IMR-90 (cell line): Measurements from ENCODE around the gene NFIA.

Experiments used
- BHLHE40 ChIP-seq: fragments of 150-350 bp; IDR thresholded peaks from 2 replicates; pipeline ENCODE4 v1.6.1; 2016; ENCODE audit warnings: mild to moderate bottlenecking, low read depth, low read length
- CEBPB ChIP-seq: IDR thresholded peaks from 2 replicates; pipeline ENCODE4 v1.6.1; 2012; ENCODE audit warnings: low read depth, low read length, improper control_type of control experiment
- CHD1 ChIP-seq: IDR thresholded peaks from 2 replicates; pipeline ENCODE4 v1.6.1; 2012; ENCODE audit warnings: low read depth, low read length, improper control_type of control experiment
- FOS ChIP-seq: fragments of 150-350 bp; IDR thresholded peaks from 2 replicates; pipeline ENCODE4 v1.6.1; 2016; ENCODE audit warnings: low read depth, low read length
- MAFK ChIP-seq: IDR thresholded peaks from 2 replicates; pipeline ENCODE4 v1.6.1; 2012; ENCODE audit warnings: low read depth, low read length, improper control_type of control experiment
- MAZ ChIP-seq: IDR thresholded peaks from 2 replicates; pipeline ENCODE4 v1.6.1; 2012; ENCODE audit warnings: low read depth, mild to moderate bottlenecking, low read length, improper control_type of control experiment, moderate library complexity, borderline replicate concordance
- MXI1 ChIP-seq: IDR thresholded peaks from 2 replicates; pipeline ENCODE4 v1.6.1; 2012; ENCODE audit warnings: low read depth, mild to moderate bottlenecking, low read length, moderate library complexity, borderline replicate concordance
- POLR2A ChIP-seq: IDR thresholded peaks from 2 replicates; pipeline ENCODE4 v1.6.1; 2012; ENCODE audit warnings: mild to moderate bottlenecking, low read depth, low read length
- RCOR1 ChIP-seq: IDR thresholded peaks from 2 replicates; pipeline ENCODE4 v1.6.1; 2012; ENCODE audit warnings: mild to moderate bottlenecking, low read length, improper control_type of control experiment; ENCODE audit not compliant: insufficient replicate concordance
- RFX5 ChIP-seq: IDR thresholded peaks from 2 replicates; pipeline ENCODE4 v1.8.0; 2012; ENCODE audit warnings: low read depth, mild to moderate bottlenecking, low read length, moderate library complexity
- TF ChIP-seq, protein P1 (sequence below): conservative IDR thresholded peaks from 2 replicates; pipeline ENCODE4 v1.5.1; 2012; ENCODE audit warnings: mild to moderate bottlenecking, low read depth, low read length, improper control_type of control experiment
- TF ChIP-seq, protein P2 (sequence below): fragments of 150-350 bp; IDR thresholded peaks from 2 replicates; pipeline ENCODE4 v1.6.1; 2016; ENCODE audit warnings: low read depth, mild to moderate bottlenecking, low read length, moderate library complexity, borderline replicate concordance

DNA sequence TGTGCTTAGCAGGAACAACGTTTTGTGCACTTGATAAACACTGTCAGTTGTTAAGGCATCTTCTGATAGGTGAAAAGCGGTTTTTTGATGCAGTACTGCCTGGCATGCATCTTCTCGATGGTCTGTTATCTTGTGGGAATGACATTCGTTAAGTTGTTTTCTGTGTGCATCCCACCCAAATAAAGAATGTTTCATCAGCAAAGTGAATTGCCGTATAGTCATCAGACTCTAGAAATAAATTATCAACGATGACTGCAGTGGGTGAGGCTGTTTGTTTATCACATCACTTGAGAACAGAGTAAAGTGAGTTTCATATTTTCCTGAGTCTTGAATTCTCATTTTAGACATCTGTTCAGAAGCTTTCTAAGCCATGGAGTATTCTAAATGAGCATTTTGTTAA is 34.1 kb downstream of the NFIA start:
- TF ChIP-seq CEBPB (no peak), POLR2A (no peak), MXI1 (no peak), RFX5 (no peak), FOS (no peak), BHLHE40 (no peak), MAFK (no peak), MAZ (no peak), CHD1 (no peak), RCOR1 (no peak)
- TF ChIP-seq, protein P1, sequence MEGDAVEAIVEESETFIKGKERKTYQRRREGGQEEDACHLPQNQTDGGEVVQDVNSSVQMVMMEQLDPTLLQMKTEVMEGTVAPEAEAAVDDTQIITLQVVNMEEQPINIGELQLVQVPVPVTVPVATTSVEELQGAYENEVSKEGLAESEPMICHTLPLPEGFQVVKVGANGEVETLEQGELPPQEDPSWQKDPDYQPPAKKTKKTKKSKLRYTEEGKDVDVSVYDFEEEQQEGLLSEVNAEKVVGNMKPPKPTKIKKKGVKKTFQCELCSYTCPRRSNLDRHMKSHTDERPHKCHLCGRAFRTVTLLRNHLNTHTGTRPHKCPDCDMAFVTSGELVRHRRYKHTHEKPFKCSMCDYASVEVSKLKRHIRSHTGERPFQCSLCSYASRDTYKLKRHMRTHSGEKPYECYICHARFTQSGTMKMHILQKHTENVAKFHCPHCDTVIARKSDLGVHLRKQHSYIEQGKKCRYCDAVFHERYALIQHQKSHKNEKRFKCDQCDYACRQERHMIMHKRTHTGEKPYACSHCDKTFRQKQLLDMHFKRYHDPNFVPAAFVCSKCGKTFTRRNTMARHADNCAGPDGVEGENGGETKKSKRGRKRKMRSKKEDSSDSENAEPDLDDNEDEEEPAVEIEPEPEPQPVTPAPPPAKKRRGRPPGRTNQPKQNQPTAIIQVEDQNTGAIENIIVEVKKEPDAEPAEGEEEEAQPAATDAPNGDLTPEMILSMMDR, result no peak
- TF ChIP-seq, protein P2, sequence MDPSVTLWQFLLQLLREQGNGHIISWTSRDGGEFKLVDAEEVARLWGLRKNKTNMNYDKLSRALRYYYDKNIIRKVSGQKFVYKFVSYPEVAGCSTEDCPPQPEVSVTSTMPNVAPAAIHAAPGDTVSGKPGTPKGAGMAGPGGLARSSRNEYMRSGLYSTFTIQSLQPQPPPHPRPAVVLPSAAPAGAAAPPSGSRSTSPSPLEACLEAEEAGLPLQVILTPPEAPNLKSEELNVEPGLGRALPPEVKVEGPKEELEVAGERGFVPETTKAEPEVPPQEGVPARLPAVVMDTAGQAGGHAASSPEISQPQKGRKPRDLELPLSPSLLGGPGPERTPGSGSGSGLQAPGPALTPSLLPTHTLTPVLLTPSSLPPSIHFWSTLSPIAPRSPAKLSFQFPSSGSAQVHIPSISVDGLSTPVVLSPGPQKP, result no peak
